OCI-LY1 (cell line): Measurements from ENCODE around the gene TTLL11.

ENCODE experiments used
- H2AFZ ChIP-seq: fragments of 200-600 bp; sonication (generic), shearing (Covaris generic); 2 replicates; pipeline ENCODE4 v1.6.0; 2014; ENCODE audit warnings: antibody characterized with exemption, mild to moderate bottlenecking, low read length
- H3F3A ChIP-seq: fragments of 200-600 bp; sonication (generic), shearing (Covaris generic); 2 replicates; pipeline ENCODE4 v1.6.0; 2014; ENCODE audit warnings: mild to moderate bottlenecking, antibody characterized with exemption, low read length, moderate library complexity; ENCODE audit not compliant: insufficient read depth
- H3K27ac ChIP-seq: fragments of 200-600 bp; sonication (generic); 2 replicates; pipeline ENCODE4 v1.5.1; 2014; ENCODE audit warnings: low read length, mixed run types, mild to moderate bottlenecking, low read depth; ENCODE audit not compliant: poor library complexity, severe bottlenecking
- H3K27me3 ChIP-seq: fragments of 200-600 bp; sonication (generic); 2 replicates; pipeline ENCODE4 v1.6.0; 2014; ENCODE audit warnings: antibody characterized with exemption, mild to moderate bottlenecking, low read length, moderate library complexity; ENCODE audit not compliant: insufficient read depth
- H3K36me3 ChIP-seq: fragments of 200-600 bp; sonication (generic); 2 replicates; pipeline ENCODE4 v1.6.1; 2014; ENCODE audit warnings: mild to moderate bottlenecking, antibody characterized with exemption, low read length, moderate library complexity, mixed read lengths; ENCODE audit not compliant: insufficient read depth
- H3K4me1 ChIP-seq: fragments of 200-600 bp; sonication (generic); 2 replicates; pipeline ENCODE4 v1.5.1; 2014; ENCODE audit warnings: mild to moderate bottlenecking, low read length, moderate library complexity; ENCODE audit not compliant: insufficient read depth, severe bottlenecking
- H3K4me2 ChIP-seq: fragments of 200-600 bp; sonication (generic), shearing (Covaris generic); 2 replicates; pipeline ENCODE4 v1.6.1; 2014; ENCODE audit warnings: low read length
- H3K4me3 ChIP-seq: fragments of 200-600 bp; sonication (generic); 2 replicates; pipeline ENCODE4 v1.5.1; 2014; ENCODE audit warnings: low read length, low read depth, mild to moderate bottlenecking, mixed read lengths; ENCODE audit not compliant: poor library complexity, severe bottlenecking
- H3K79me2 ChIP-seq: fragments of 200-600 bp; shearing (Covaris generic); 2 replicates; pipeline ENCODE4 v1.6.1; 2016; ENCODE audit warnings: mixed run types, low read length, mixed read lengths; ENCODE audit not compliant: insufficient read depth
- H3K9ac ChIP-seq: fragments of 200-600 bp; sonication (generic), shearing (Covaris generic); 2 replicates; pipeline ENCODE4 v1.6.1; 2014; ENCODE audit warnings: mild to moderate bottlenecking, low read length, mixed read lengths
- H3K9me2 ChIP-seq: fragments of 200-600 bp; sonication (generic), shearing (Covaris generic); 2 replicates; pipeline ENCODE4 v1.6.1; 2014; ENCODE audit warnings: low read depth, mild to moderate bottlenecking, low read length, mixed read lengths
- H3K9me3 ChIP-seq: fragments of 200-600 bp; shearing (Covaris generic); 2 replicates; pipeline ENCODE4 v1.6.1; 2014; ENCODE audit warnings: low read length, mixed read lengths
- H4K20me1 ChIP-seq: fragments of 200-600 bp; sonication (generic), shearing (Covaris generic); 2 replicates; pipeline ENCODE4 v1.6.0; 2016; ENCODE audit warnings: mild to moderate bottlenecking, low read length; ENCODE audit not compliant: insufficient read depth
- EZH2 ChIP-seq: fragments of 200-600 bp; sonication (generic), shearing (Covaris generic); IDR thresholded peaks from 2 replicates; pipeline ENCODE4 v1.8.0; 2017; ENCODE audit warnings: borderline replicate concordance, mixed run types, mild to moderate bottlenecking, antibody characterized with exemption, low read length, moderate library complexity, mixed read lengths
- TF ChIP-seq, protein P1 (sequence below): fragments of 200-600 bp; sonication (generic), shearing (Covaris generic); IDR thresholded peaks from 2 replicates; pipeline ENCODE4 v1.5.1; 2017; ENCODE audit warnings: mild to moderate bottlenecking, antibody characterized with exemption, low read length, moderate library complexity, mixed read lengths

TTLL11 gene

DNA sequence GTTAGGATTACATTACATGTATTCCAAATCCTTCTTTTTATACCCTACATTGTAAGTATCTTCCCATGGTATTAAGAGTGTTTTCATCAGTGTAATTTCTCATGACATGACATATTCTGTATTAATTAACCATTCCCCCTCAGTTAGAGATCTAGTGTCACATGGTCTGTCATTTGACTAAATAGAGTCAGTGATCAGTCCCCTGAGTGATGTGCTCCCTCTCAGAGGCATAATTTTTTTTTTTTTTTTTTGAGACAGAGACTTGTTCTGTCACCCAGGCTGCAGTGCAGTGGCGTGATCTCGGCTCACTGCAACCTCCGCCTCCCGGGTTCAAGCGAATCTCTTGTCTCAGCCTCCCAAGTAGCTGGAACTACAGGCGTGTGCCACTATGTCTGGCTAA lies 218.6 kb downstream of the TTLL11 start:
- Histone ChIP-seq H3K27me3 (no peaks in the 10 kb centered on the region), H3K4me3 (no peak overlapping the region), H3F3A (no peaks in the 10 kb centered on the region), H2AFZ (no peak overlapping the region), H3K79me2 (no peaks in the 10 kb centered on the region), H3K4me2 (no peak overlapping the region), H3K27ac (no peak overlapping the region), H3K36me3 (no peaks in the 10 kb centered on the region), H3K9ac (no peak overlapping the region), H3K9me3 (no peaks in the 10 kb centered on the region), H3K9me2 (no peaks in the 10 kb centered on the region), H3K4me1 (no peaks in the 10 kb centered on the region), H4K20me1 (no peaks in the 10 kb centered on the region)
- TF ChIP-seq, protein P1, sequence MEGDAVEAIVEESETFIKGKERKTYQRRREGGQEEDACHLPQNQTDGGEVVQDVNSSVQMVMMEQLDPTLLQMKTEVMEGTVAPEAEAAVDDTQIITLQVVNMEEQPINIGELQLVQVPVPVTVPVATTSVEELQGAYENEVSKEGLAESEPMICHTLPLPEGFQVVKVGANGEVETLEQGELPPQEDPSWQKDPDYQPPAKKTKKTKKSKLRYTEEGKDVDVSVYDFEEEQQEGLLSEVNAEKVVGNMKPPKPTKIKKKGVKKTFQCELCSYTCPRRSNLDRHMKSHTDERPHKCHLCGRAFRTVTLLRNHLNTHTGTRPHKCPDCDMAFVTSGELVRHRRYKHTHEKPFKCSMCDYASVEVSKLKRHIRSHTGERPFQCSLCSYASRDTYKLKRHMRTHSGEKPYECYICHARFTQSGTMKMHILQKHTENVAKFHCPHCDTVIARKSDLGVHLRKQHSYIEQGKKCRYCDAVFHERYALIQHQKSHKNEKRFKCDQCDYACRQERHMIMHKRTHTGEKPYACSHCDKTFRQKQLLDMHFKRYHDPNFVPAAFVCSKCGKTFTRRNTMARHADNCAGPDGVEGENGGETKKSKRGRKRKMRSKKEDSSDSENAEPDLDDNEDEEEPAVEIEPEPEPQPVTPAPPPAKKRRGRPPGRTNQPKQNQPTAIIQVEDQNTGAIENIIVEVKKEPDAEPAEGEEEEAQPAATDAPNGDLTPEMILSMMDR: no peak
- no peak for TF ChIP-seq EZH2

DNA sequence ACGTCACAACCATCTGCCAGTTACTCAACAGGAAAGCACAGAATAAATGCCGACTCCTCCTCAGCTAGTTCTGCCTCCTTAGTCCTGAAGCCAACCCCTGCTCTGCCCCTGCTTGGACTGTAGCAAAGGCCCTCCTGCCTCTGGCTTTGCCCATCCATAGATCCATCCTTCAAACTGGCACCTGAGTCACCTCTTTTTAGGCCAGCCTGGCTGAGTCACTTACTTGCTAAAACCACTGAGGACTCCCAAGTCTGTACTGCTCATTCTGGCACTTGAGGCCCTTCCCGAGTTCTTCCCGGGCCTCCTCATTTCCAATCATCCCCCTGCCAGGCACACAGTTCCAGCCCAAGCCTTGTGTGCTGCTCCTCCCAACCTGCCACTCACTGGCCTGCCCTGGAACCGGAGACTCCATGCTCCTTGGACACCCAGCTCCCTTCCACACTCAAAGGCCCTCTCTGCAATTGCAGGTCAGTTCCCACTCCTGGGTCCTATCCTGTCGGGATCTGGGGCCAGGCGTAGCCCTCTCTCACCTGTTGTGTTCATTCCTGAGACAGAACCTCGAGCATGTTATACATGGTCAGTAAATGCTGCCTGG lies 221.6 kb downstream of the TTLL11 start:
- Histone ChIP-seq H4K20me1 (no peaks in the 10 kb centered on the region), H3K4me3 (no peak overlapping the region), H3K27ac (no peak overlapping the region), H3K4me2 (no peak overlapping the region), H3K79me2 (no peaks in the 10 kb centered on the region), H3K27me3 (no peaks in the 10 kb centered on the region), H3K36me3 (no peaks in the 10 kb centered on the region), H3F3A (no peaks in the 10 kb centered on the region), H3K9me2 (no peaks in the 10 kb centered on the region), H2AFZ (no peak overlapping the region), H3K9ac (no peak overlapping the region), H3K4me1 (no peaks in the 10 kb centered on the region), H3K9me3 (no peaks in the 10 kb centered on the region)
- TF ChIP-seq, protein P1: no peak
- no peak for TF ChIP-seq EZH2

DNA sequence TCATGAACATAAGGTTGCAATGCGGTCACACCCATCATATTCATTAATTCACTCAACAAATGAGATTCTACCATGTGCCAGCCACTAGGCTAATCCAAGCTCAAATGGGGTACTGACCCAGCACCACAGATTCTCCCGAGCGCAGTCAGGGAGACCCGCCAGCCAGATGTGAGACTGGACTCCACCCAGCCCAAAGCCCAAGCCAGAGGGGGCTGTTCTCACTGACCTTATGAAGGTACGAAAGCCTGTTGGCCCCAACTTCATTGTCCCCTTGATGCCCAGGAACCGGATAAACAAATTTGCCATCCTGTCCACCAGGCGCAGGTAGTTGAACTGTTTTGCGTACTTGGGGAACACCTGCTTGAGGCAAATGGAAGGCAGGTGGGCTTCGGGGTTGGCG lies 222.8 kb downstream of the TTLL11 start:
- H3F3A ChIP-seq: no peaks in the 10 kb centered on the region
- H3K27ac ChIP-seq: no peak overlapping the region
- H3K9ac ChIP-seq: no peak overlapping the region
- no peak overlapping the region for H3K4me2 ChIP-seq
- no peak overlapping the region for H3K4me3 ChIP-seq
- H3K9me3 ChIP-seq: no peaks in the 10 kb centered on the region
- no peak for TF ChIP-seq EZH2
- TF ChIP-seq, protein P1: no peak
- H4K20me1 ChIP-seq: no peaks in the 10 kb centered on the region
- no peaks in the 10 kb centered on the region for H3K79me2 ChIP-seq
- H3K36me3 ChIP-seq: no peaks in the 10 kb centered on the region
- H3K4me1 ChIP-seq: no peaks in the 10 kb centered on the region
- no peak overlapping the region for H2AFZ ChIP-seq
- H3K9me2 ChIP-seq: no peaks in the 10 kb centered on the region
- H3K27me3 ChIP-seq: no peaks in the 10 kb centered on the region
